Smooth muscle cell of the brain vasculature (primary cell): ENCODE measurements around the gene JAKMIP2.

Source experiments
- DNase-seq: peaks from one replicate; pipeline ENCODE4 v3.0.0-alpha.2; 2012; ENCODE audit warnings: low read depth, low spot score

JAKMIP2 gene

GRCh38 chr5:147699496-147700088 is 82.9 kb downstream of the JAKMIP2 start:
- DNase-seq = no peak

- DNase-seq = no peak
Measured at GRCh38 chr5:147697380-147697779, 85.1 kb downstream of the JAKMIP2 start.

GRCh38 chr5:147694772-147695171 is 87.8 kb downstream of the JAKMIP2 start:
- no peak for DNase-seq

- no peak for DNase-seq
Measured at GRCh38 chr5:147693233-147693632, 89.3 kb downstream of the JAKMIP2 start.

GRCh38 chr5:147691130-147691529 is 91.4 kb downstream of the JAKMIP2 start:
- DNase-seq = no peak

GRCh38 chr5:147690595-147690994 is 91.9 kb downstream of the JAKMIP2 start:
- no peak for DNase-seq

- DNase-seq = no peak
Measured at GRCh38 chr5:147689426-147689825, 93.1 kb downstream of the JAKMIP2 start.

- peak; percentile 29 for DNase-seq
Measured at GRCh38 chr5:147688656-147689356, 93.7 kb downstream of the JAKMIP2 start.

- DNase-seq = no peak
Measured at GRCh38 chr5:147687118-147687517, 95.4 kb downstream of the JAKMIP2 start.

- DNase-seq = no peak
Measured at GRCh38 chr5:147686421-147686820, 96.1 kb downstream of the JAKMIP2 start.

GRCh38 chr5:147685993-147686392 is 96.5 kb downstream of the JAKMIP2 start:
- DNase-seq = no peak

- no peak for DNase-seq
Measured at GRCh38 chr5:147675168-147675567, 107.4 kb downstream of the JAKMIP2 start.

GRCh38 chr5:147674411-147674810 is 108.1 kb downstream of the JAKMIP2 start:
- DNase-seq = no peak

- no peak for DNase-seq
Measured at GRCh38 chr5:147673791-147674190, 108.7 kb downstream of the JAKMIP2 start.

GRCh38 chr5:147673266-147673665 is 109.3 kb downstream of the JAKMIP2 start:
- peak; percentile 23 for DNase-seq

- DNase-seq = no peak
Measured at GRCh38 chr5:147671365-147671764, 111.2 kb downstream of the JAKMIP2 start.

- no peak for DNase-seq
Measured at GRCh38 chr5:147670815-147671214, 111.7 kb downstream of the JAKMIP2 start.

GRCh38 chr5:147669169-147669869 is 113.2 kb downstream of the JAKMIP2 start:
- DNase-seq = no peak

- no peak for DNase-seq
Measured at GRCh38 chr5:147668385-147668784, 114.1 kb downstream of the JAKMIP2 start.

- no peak for DNase-seq
Measured at GRCh38 chr5:147667363-147667762, 115.2 kb downstream of the JAKMIP2 start.

- no peak for DNase-seq
Measured at GRCh38 chr5:147666419-147666818, 116.1 kb downstream of the JAKMIP2 start.

- no peak for DNase-seq
Measured at GRCh38 chr5:147661541-147661940, 121.0 kb downstream of the JAKMIP2 start.
